Heart left ventricle (tissue), 13 donors: ENCODE results near the gene PTPN1.

Experiments used
- POLR2A ChIP-seq, 2 donors: fragments of 450-650 bp; IDR thresholded peaks; one replicate each; pipeline ENCODE4 v1.6.1; 2017; ENCODE audit warnings: antibody characterized with exemption in 2 of 2, mild to moderate bottlenecking in 2 of 2, moderate library complexity in 2 of 2
- TF ChIP-seq, protein P1 (sequence below), 12 donors: fragments of 200-600 bp; sonication (generic) in 4 of 12; IDR thresholded peaks; one replicate each; pipeline versions ENCODE4 v1.5.0 to v1.8.0; 2018 to 2022; ENCODE audit warnings: antibody characterized with exemption in 12 of 12, mild to moderate bottlenecking in 5 of 12
- donor health status: ischemic (EF 13 %, LVEDD 7.1; RV severe dilation, severe dysfunction).
- donor health status: DM: no; HTN: yes; CAD: no.
- donor health status: DM: no; HTN: no; CAD: no.
- donor health status: ischemic (EF 25% LVEDD 6.9; RV normal size, moderate dysfunction).
- donor health status: ischemic (EF 25% LVEDD 5.7; RV mildly dilated, moderate dysfunction).
- donor health status: ischemic (EF 35%, LVEDD 5.7; RV mildly dilated, moderate dysfunction).
- donor health status: nonischemic (EF 11% LVEDD 7.7; RV severe dilation, severe dysfunction).
- donor health status: DM: yes; HTN: yes; CAD: no.
- donor health status: PGD.
- donor health status: ischemic (EF 29% LVEDD 5.4; RV normal size, mild dysfunction).
- donor health status: nonischemic (EF 23%, LVEDD 6.1; RV moderate dilation, normal function).

DNA sequence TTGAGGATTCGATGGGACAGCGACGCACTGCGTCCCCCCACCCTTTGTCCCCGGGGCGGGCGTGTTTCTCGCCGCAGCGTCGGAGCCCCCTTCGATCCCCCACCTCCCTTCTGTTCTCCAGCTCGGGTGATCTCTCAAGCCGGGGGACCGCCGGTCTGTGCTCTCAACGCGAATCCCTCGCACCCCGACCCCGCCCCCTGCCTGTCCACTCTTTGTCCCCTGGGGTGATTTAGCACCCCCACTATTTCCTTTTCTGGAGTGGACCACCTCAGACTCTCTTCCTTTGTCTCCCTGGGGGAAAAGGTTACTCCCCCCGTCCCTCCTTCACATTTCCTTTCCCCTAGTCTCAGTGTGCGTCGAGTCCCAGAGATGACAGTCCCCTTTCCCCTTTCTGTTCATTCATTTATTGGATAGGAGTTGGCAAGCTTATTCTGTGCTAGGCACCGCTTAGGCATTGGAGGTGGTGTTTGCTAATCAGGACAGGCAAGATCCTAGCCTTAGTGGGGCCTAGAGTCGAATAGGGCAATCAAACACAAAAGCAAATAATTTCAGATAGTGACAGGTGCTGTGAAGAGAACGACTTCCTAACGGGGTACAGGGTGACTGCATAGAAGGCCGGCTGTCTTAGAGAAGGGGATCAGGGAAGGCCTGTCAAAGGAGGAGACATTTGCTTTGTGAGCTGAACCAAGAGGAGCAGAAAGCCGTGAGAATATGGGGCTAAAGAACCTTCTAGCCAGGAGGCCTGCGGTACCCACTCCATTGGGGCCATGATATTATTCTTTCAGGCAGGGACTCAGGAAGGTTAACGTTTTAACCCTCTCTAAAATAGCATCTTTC, 741 bp downstream of the PTPN1 start:
- TF ChIP-seq, protein P1, sequence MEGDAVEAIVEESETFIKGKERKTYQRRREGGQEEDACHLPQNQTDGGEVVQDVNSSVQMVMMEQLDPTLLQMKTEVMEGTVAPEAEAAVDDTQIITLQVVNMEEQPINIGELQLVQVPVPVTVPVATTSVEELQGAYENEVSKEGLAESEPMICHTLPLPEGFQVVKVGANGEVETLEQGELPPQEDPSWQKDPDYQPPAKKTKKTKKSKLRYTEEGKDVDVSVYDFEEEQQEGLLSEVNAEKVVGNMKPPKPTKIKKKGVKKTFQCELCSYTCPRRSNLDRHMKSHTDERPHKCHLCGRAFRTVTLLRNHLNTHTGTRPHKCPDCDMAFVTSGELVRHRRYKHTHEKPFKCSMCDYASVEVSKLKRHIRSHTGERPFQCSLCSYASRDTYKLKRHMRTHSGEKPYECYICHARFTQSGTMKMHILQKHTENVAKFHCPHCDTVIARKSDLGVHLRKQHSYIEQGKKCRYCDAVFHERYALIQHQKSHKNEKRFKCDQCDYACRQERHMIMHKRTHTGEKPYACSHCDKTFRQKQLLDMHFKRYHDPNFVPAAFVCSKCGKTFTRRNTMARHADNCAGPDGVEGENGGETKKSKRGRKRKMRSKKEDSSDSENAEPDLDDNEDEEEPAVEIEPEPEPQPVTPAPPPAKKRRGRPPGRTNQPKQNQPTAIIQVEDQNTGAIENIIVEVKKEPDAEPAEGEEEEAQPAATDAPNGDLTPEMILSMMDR (IDR thresholded peaks at IDR 0.05), result no peak
- no peak for TF ChIP-seq POLR2A (IDR thresholded peaks at IDR 0.05)
